Measurements from ENCODE around the gene NHEJ1.

NHEJ1 gene

GRCh38 chr2:219126555-219126954, 34.1 kb downstream of the NHEJ1 start:
- 0 out of 2 replicates have a peak, but pooled peaks cover 4% of the 10 kb centered on the region for H3K4me1 ChIP-seq (ENCODE audit: insufficient read depth, low read length)
- no peaks in the 10 kb centered on the region for H3K36me3 ChIP-seq (ENCODE audit: insufficient read depth, low read length)
- no peak overlapping the region for H3K9ac ChIP-seq (ENCODE audit: low read depth, low read length)
- no peaks in the 10 kb centered on the region for H3K9me3 ChIP-seq (ENCODE audit: control insufficient read depth, insufficient read depth, low read length)

- Histone ChIP-seq H3K9ac (ENCODE audit: low read depth, low read length) (no peak overlapping the region), H3K9me3 (ENCODE audit: control insufficient read depth, insufficient read depth, low read length) (no peaks in the 10 kb centered on the region)
Measured at GRCh38 chr2:219125886-219126270, 34.7 kb downstream of the NHEJ1 start.

GRCh38 chr2:219125225-219125885, 35.3 kb downstream of the NHEJ1 start:
- Histone ChIP-seq H3K9me3 (ENCODE audit: control insufficient read depth, insufficient read depth, low read length) (no peaks in the 10 kb centered on the region), H3K4me1 (ENCODE audit: insufficient read depth, low read length) (0 out of 2 replicates have a peak, but pooled peaks cover 4% of the 10 kb centered on the region), H3K9ac (ENCODE audit: low read depth, low read length) (no peak overlapping the region), H3K36me3 (ENCODE audit: insufficient read depth, low read length) (no peaks in the 10 kb centered on the region)

More at GRCh38 chr2:219125886-219126270, 34.7 kb downstream of the NHEJ1 start:
- H3K4me1 ChIP-seq (ENCODE audit: insufficient read depth, low read length), result 0 out of 2 replicates have a peak, but pooled peaks cover 4% of the 10 kb centered on the region
- H3K36me3 ChIP-seq (ENCODE audit: insufficient read depth, low read length), result no peaks in the 10 kb centered on the region

GRCh38 chr2:219124381-219125110, 36.1 kb downstream of the NHEJ1 start:
- H3K9me3 ChIP-seq (ENCODE audit: control insufficient read depth, insufficient read depth, low read length), result no peaks in the 10 kb centered on the region
- H3K36me3 ChIP-seq (ENCODE audit: insufficient read depth, low read length), result no peaks in the 10 kb centered on the region
- 0 out of 2 replicates have a peak, but pooled peaks cover 4% of the 10 kb centered on the region for H3K4me1 ChIP-seq (ENCODE audit: insufficient read depth, low read length)
- no peak overlapping the region for H3K9ac ChIP-seq (ENCODE audit: low read depth, low read length)

GRCh38 chr2:219123356-219124135, 37.1 kb downstream of the NHEJ1 start:
- Histone ChIP-seq H3K9ac (ENCODE audit: low read depth, low read length) (no peak overlapping the region), H3K9me3 (ENCODE audit: control insufficient read depth, insufficient read depth, low read length) (no peaks in the 10 kb centered on the region), H3K4me1 (ENCODE audit: insufficient read depth, low read length) (0 out of 2 replicates have a peak, but pooled peaks cover 4% of the 10 kb centered on the region), H3K36me3 (ENCODE audit: insufficient read depth, low read length) (no peaks in the 10 kb centered on the region)

- Histone ChIP-seq H3K4me1 (ENCODE audit: insufficient read depth, low read length) (0 out of 2 replicates have a peak, but pooled peaks cover 4% of the 10 kb centered on the region), H3K36me3 (ENCODE audit: insufficient read depth, low read length) (no peaks in the 10 kb centered on the region), H3K9me3 (ENCODE audit: control insufficient read depth, insufficient read depth, low read length) (no peaks in the 10 kb centered on the region), H3K9ac (ENCODE audit: low read depth, low read length) (no peak overlapping the region)
Measured at GRCh38 chr2:219122202-219122980, 38.2 kb downstream of the NHEJ1 start.

- 0 out of 2 replicates have a peak, but pooled peaks cover 4% of the 10 kb centered on the region for H3K4me1 ChIP-seq (ENCODE audit: insufficient read depth, low read length)
Measured at GRCh38 chr2:219120082-219120481, 40.5 kb downstream of the NHEJ1 start.

DNA sequence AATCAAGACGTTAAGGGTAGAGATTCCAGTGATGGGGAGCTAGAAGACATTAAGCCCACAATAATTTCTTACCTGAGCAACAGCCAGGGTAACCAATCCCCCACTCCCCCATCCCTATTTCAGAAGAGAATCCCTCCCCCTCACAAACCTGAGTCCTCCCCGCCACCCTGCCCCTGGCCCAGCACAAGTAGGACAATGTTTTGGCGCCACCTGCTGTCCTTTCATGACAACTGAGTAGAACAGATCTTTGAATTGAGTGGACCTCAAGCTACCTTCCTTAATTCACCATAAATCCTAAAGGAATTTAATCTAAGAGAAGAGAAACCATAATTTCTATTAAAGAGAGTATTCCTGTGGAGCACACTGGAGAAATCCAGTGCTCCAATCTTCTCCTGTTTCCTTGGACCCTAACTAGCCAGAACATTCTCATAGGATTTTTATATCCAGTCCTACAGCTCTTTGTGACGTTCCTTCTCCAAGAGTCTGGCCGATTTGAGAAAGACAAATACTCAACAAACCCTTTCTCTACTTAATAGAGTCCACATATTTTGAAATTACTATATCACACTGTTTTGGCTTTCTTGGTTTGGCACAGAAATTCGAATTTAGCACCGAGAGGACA, 41.1 kb downstream of the NHEJ1 start:
- H3K9ac ChIP-seq (ENCODE audit: low read depth, low read length), result no peak overlapping the region
- no peaks in the 10 kb centered on the region for H3K36me3 ChIP-seq (ENCODE audit: insufficient read depth, low read length)
- H3K9me3 ChIP-seq (ENCODE audit: control insufficient read depth, insufficient read depth, low read length), result no peaks in the 10 kb centered on the region
- H3K4me1 ChIP-seq (ENCODE audit: insufficient read depth, low read length), result 0 out of 2 replicates have a peak, but pooled peaks cover 4% of the 10 kb centered on the region

More at GRCh38 chr2:219120082-219120481, 40.5 kb downstream of the NHEJ1 start:
- H3K36me3 ChIP-seq (ENCODE audit: insufficient read depth, low read length), result no peaks in the 10 kb centered on the region
- no peaks in the 10 kb centered on the region for H3K9me3 ChIP-seq (ENCODE audit: control insufficient read depth, insufficient read depth, low read length)
- H3K9ac ChIP-seq (ENCODE audit: low read depth, low read length), result no peak overlapping the region

- no peaks in the 10 kb centered on the region for H3K36me3 ChIP-seq (ENCODE audit: insufficient read depth, low read length)
- H3K9ac ChIP-seq (ENCODE audit: low read depth, low read length), result no peak overlapping the region
- H3K4me1 ChIP-seq (ENCODE audit: insufficient read depth, low read length), result 0 out of 2 replicates have a peak, but pooled peaks cover 4% of the 10 kb centered on the region
- no peaks in the 10 kb centered on the region for H3K9me3 ChIP-seq (ENCODE audit: control insufficient read depth, insufficient read depth, low read length)
Measured at GRCh38 chr2:219118504-219118903, 42.1 kb downstream of the NHEJ1 start.

GRCh38 chr2:219116776-219117646, 43.6 kb downstream of the NHEJ1 start:
- no peaks in the 10 kb centered on the region for H3K9me3 ChIP-seq (ENCODE audit: control insufficient read depth, insufficient read depth, low read length)
- no peak overlapping the region for H3K9ac ChIP-seq (ENCODE audit: low read depth, low read length)
- H3K4me1 ChIP-seq (ENCODE audit: insufficient read depth, low read length), result no peaks in the 10 kb centered on the region
- H3K36me3 ChIP-seq (ENCODE audit: insufficient read depth, low read length), result no peaks in the 10 kb centered on the region

DNA sequence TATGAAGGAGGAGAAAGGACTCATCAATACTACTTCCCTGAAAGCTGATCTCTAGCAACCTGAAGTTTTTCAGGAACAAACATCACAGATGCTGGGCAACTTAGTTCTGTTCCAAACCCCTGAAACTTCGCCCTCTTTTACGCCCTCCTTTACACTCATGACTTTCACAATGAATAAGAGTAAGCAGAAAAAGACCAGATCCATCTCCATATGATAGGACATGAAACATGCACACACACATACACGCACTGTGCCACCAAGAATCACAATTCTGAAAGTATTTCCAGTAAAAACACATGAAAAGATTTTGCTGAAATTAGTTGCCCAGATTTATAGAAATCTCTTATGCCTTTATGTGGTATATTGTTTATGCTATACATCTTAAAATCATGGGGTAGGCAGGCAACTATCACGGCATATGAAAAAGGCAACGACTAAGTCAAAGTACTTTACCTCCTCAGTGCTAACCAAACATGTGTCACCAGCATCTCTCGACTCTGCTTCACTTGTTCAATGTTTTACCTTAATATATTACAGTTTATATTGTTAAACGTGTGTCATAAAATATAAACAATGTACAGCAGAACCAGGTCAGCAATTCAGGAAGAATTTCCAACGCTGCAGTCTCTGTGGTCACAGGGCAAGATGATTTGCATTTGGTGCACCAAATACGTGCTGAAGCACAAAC, 47.8 kb downstream of the NHEJ1 start:
- Histone ChIP-seq H3K9me3 (ENCODE audit: control insufficient read depth, insufficient read depth, low read length) (no peaks in the 10 kb centered on the region), H3K36me3 (ENCODE audit: insufficient read depth, low read length) (no peaks in the 10 kb centered on the region), H3K9ac (ENCODE audit: low read depth, low read length) (no peak overlapping the region), H3K4me1 (ENCODE audit: insufficient read depth, low read length) (no peaks in the 10 kb centered on the region)

GRCh38 chr2:219112062-219112406, 48.6 kb downstream of the NHEJ1 start:
- Histone ChIP-seq H3K36me3 (ENCODE audit: insufficient read depth, low read length) (no peaks in the 10 kb centered on the region), H3K9ac (ENCODE audit: low read depth, low read length) (no peak overlapping the region), H3K9me3 (ENCODE audit: control insufficient read depth, insufficient read depth, low read length) (no peaks in the 10 kb centered on the region), H3K4me1 (ENCODE audit: insufficient read depth, low read length) (no peaks in the 10 kb centered on the region)
